Naive thymus-derived CD8-positive, alpha-beta T cell (primary cell): Measurements from ENCODE around the gene RAB34. TPM values are rescaled to one million over a fixed set of nuclear protein-coding genes. Genes with fewer than 3 reads are reported as not detected.
"Not testable (repeated sequence)": the region's sequence is repeated elsewhere in the genome, so short reads cannot be mapped to it uniquely, and the experiment has no call there.

Experiments
- ATAC-seq, 2 donors: fragments of 150-1000 bp; cut with Tn5 transposase in 1 of 2; sonication (Bioruptor Pico), chemical (Tn5 transposase) in 1 of 2; 1 replicate in 1 of 2; 2 replicates in 1 of 2; pipeline ENCODE4 v1.10.0; 2021; ENCODE audit warnings: mild to moderate bottlenecking in 2 of 2, moderate library complexity in 2 of 2
- POLR2A ChIA-PET: fragments of 350-600 bp; sonication (Branson Sonifier 250); formaldehyde crosslinking; loops from one replicate; lab custom pipeline; 2021; ENCODE audit warnings: antibody characterized with exemption; lab: Charles Lee
- DNase-seq, 10 donors: peaks; one replicate each; pipeline versions ENCODE4 v3.0.0 to v3.0.0-alpha.2; 2020 to 2022
- H3K27ac Mint-ChIP-seq, 10 donors: one replicate each; pipeline ENCODE4 v1.8.0; 2020 to 2022; ENCODE audit warnings: mild to moderate bottlenecking in 10 of 10, mixed read lengths in 10 of 10, moderate library complexity in 4 of 10, inconsistent platforms in 1 of 10
- H3K27me3 Mint-ChIP-seq, 5 donors: one replicate each; pipeline ENCODE4 v1.8.0; 2021 to 2022; ENCODE audit warnings: mixed read lengths in 5 of 5
- H3K36me3 Mint-ChIP-seq, 3 donors: one replicate each; pipeline ENCODE4 v1.8.0; 2020 to 2022; ENCODE audit warnings: mixed read lengths in 3 of 3, mild to moderate bottlenecking in 2 of 3, inconsistent platforms in 1 of 3
- H3K4me1 Mint-ChIP-seq, 4 donors: one replicate each; pipeline ENCODE4 v1.8.0; 2021 to 2022; ENCODE audit warnings: mixed read lengths in 4 of 4
- H3K4me3 Mint-ChIP-seq, 10 donors: one replicate each; pipeline ENCODE4 v1.8.0; 2020 to 2022; ENCODE audit warnings: mild to moderate bottlenecking in 10 of 10, mixed read lengths in 10 of 10, moderate library complexity in 6 of 10, inconsistent platforms in 1 of 10
- H3K9me3 Mint-ChIP-seq, 9 donors: one replicate each; pipeline ENCODE4 v1.8.0; 2020 to 2022; ENCODE audit warnings: mixed read lengths in 9 of 9, mild to moderate bottlenecking in 3 of 9, inconsistent platforms in 1 of 9, moderate library complexity in 1 of 9
- polyA plus RNA-seq, 3 donors: library from polyadenylated mRNA; unstranded; fragments of 300-500 nt; fragmentation: Illumina TruSeq; gene quantifications; one replicate each; pipeline ENCODE4 v1.2.3, GENCODE V29; 2021
- total RNA-seq, 8 experiments: library from RNA in 2 of 8; stranded (reverse) in 2 of 8; gene quantifications; one replicate each; pipeline ENCODE4 v1.2.3 and lab custom pipeline; 2021 to 2026

Gene RAB34
- total and polyA plus RNA-seq, 5 experiments from 2014 or later: 3.3 to 10.2 (median 5.7) TPM

- peak in 9 of 10 donors; percentile 41 to 79 (median 61) for DNase-seq
- Mint-ChIP-seq H3K36me3 (no peaks in the 10 kb centered on the region), H3K4me3 (peak overlapping the region; percentile 80 to 93 (median 88)), H3K27me3 (no peaks in the 10 kb centered on the region), H3K9me3 (no peaks in the 10 kb centered on the region), H3K27ac (peak overlapping the region; percentile 66 to 94 (median 90)), H3K4me1 (peaks cover 5 to 58% (median 20%) of the 10 kb centered on the region in 4 donors)
- peak; percentile 8 to 56 for ATAC-seq
- POLR2A ChIA-PET: interaction anchor here (0.6 to 15.6 kb wide), 7 partner anchors 9 to 205 kb away, joined by 3 to 365 read pairs (median 6); partner anchors contain the start of genes ERAL1, FAM222B, NEK8 and RPL23A
Observed at GRCh38 chr17:28744104-28744971, 26.7 kb upstream of the RAB34 start.

DNA sequence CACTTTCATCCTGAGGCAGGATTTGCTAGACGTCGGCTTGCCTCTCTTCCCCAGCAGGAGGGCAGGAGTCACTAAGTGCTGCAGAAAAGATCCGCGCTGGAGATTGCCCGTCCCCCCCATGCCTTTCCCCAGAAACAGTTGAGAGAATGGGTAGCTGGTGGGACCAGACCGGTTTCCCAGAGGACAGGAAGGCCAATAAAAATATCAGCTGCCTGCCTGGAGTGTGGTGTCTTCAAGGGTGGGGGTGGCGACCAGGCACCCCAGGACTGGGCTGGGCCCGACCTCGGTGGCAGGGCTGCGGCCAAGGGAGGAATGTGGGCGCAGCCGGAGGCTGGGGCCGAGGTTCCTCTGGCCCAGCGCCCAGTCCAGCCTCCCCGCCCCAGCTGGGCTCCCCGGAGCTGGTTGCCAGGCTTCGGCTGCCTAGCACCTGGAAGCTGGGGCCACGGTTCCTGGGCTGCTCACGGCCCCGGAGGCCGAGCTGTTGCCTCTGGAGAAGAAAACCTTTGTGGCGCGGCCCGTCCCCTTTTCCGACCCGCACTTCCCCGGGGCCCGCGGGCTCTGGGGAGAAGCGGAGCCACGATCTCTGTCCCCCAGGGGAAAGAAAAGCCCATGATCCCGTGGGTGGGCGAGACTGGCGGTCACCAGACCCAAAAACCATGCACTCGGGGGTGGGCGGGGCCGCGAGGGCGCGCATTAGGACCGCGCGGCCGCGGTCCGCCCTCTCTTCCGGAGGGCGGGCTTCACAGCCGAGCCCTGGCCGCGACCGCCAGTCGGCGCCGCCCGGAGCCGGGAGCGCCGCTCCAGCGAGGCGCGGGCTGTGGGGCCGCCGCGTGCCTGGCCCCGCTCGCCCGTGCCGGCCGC is 25.8 kb upstream of the RAB34 start, which contains the start of gene TRAF4:
Gene TRAF4 (plus strand): TSS at position 769 of the 861 bp plus-strand sequence. CDS start 102 bp downstream, outside the sequence.
- Mint-ChIP-seq H3K27me3 (no peaks in the 10 kb centered on the region), H3K27ac (peak within 1 kb of the TSS; percentile 66 to 94 (median 90)), H3K4me3 (peak within 1 kb of the TSS; percentile 80 to 93 (median 88)), H3K36me3 (peaks cover 0 to under 1% (median 0%) of the 10 kb centered on the region in 3 donors), H3K4me1 (peaks cover 9 to 62% (median 29%) of the 10 kb centered on the region in 4 donors), H3K9me3 (no peaks in the 10 kb centered on the region)
- POLR2A ChIA-PET: interaction anchor here (0.7 to 15.6 kb wide), 9 partner anchors 10 to 206 kb away, joined by 3 to 365 read pairs (median 5); partner anchors contain the start of genes FAM222B, NEK8, RPL23A and SDF2
- DNase-seq (peak; percentile 50 to 85 (median 74)), ATAC-seq (peak; percentile 89)

DNA sequence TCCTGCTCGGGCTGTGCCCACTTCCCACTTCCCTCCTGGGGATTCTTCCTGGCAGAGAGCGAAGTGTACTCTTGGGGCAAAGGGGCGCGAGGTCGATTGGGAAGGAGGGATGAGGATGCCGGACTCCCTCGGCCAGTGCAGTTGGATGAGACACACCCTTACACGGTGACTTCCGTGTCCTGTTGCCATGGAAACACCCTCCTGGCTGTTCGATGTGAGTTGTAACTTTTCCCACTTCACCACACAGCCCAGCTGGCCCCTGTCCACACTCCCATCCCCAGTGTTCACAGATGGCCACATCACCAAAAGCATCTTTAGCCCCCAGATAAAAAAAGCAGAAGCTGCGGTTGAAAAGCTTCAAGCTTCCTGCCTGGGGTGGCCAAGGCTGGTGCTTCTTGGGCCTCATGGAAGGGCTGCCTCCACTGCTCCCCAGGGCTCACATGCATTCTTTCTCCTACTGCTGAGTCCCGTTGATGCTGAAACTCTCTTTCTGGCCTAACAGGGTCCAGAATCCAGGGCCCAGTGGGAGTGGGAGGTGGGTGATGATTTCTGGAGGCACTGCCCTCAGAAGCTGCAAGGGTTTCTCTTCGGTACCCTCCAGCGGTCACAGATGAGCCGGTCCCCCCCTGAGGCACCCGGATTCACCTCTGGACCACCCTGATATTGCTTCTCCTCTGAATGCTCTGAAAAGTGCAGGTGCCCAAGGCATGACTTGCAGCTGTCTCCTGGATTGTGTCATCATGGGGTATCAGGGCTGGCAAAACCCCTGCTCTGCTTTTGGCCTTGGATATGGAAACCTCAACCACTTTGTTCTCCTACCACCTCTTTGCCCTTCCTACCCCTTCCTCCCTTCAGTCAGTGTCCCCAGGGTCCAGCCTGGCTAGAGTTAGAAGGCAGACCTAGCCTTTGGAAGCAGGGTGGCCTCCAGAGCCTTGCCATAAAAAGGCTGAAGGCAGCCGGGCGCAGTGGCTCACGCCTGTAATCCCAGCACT is 24.0 kb upstream of the RAB34 start:
- H3K27ac Mint-ChIP-seq: peak overlapping the region in 1 of 10 donors; percentile 40
- H3K36me3 Mint-ChIP-seq: peaks cover 0 to 2% (median 0%) of the 10 kb centered on the region in 3 donors
- ATAC-seq: no peak
- H3K4me3 Mint-ChIP-seq: peak overlapping the region in 2 of 10 donors; percentile 24 to 58
- H3K4me1 Mint-ChIP-seq: peaks cover 8 to 68% (median 34%) of the 10 kb centered on the region in 4 donors
- peak in 1 of 10 donors; percentile 57 for DNase-seq
- POLR2A ChIA-PET: interaction anchor here (0.7 to 15.6 kb wide), 3 partner anchors 8 to 22 kb away, joined by 3 to 365 read pairs (median 12); partner anchors contain the start of genes NEK8, RPL23A and TLCD1
- no peaks in the 10 kb centered on the region for H3K9me3 Mint-ChIP-seq
- no peaks in the 10 kb centered on the region for H3K27me3 Mint-ChIP-seq

DNA sequence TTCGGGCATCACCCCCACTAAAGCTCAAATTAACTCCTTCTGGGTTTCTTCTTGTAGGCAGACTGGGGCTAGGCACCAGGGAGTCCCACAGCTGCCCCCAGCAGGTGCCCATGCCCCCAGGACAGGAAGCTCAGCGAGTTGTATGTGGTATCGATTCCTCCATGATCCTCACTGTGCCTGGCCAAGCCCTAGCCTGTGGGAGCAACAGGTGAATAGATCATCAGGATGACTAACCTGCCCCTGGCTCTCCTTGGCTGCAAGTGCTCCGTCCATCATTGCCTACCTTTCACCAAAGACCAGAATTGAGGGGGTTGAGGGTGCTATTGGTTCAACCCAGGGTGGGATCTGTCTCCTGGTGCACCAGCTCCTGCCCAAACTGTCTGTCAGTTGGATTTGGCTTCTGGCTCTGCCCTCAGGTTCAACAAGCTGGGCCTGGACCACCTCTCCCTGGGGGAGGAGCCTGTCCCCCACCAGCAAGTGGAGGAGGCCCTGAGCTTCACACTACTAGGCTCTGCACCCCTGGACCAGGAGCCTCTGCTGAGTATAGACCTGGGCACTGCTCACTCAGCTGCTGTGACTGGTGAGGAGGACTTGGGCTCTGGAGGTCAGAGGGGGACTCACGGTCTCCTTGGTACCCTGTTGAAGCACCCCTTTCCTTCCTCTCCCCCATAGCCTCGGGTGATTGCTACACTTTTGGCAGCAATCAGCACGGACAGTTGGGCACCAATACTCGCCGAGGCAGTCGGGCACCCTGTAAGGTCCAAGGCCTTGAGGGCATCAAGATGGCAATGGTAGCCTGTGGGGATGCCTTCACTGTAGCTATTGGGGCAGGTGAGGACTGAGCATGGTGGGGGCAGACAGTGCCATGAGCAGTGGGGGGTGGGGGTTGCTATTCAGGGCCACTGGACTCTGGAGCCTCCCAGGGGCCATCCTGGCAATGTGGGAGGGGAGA is 23.0 kb upstream of the RAB34 start:
- Mint-ChIP-seq H3K4me3 (no peak overlapping the region), H3K4me1 (peaks cover 8 to 58% (median 27%) of the 10 kb centered on the region in 4 donors), H3K9me3 (no peaks in the 10 kb centered on the region), H3K27ac (peak overlapping the region in 1 of 10 donors; percentile 59), H3K27me3 (no peaks in the 10 kb centered on the region), H3K36me3 (peaks cover 0 to 2% (median 0%) of the 10 kb centered on the region in 3 donors)
- ATAC-seq (no peak), DNase-seq (no peak)
- POLR2A ChIA-PET: interaction anchor here (3.0 to 15.6 kb wide), 2 partner anchors 14 to 21 kb away, joined by 12 to 365 read pairs; partner anchors contain the start of genes NEK8, RPL23A and TLCD1

DNA sequence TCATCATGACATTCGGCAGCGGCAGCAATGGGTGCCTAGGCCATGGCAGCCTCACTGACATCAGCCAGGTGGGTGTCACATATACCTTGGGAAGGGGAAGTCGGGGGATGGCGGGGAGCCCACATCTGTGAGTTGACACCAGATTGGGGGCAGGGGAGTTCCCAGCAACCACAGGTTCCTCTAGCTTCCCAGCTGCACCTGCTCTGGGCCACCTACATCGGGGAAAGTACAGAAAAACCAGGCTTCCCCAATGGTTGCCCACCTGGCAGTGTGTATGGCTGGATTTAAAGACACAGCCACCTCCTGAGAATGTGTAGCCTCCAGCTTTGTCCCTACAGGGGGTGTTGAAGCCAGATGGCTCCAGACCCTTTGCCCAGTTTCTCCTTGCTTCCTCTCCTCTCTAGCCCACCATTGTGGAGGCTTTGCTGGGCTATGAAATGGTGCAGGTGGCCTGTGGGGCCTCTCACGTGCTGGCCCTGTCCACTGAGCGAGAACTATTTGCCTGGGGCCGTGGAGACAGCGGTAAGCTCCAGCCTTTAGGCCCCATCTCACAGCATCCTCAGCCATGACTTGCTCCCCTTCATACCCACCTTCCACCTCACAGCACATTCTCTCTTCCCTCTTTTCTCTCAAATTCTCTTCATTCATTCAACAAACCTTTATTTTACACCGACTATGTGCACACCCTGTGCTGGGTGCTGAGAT is 21.2 kb upstream of the RAB34 start:
- Mint-ChIP-seq H3K4me1 (peaks cover 7 to 52% (median 20%) of the 10 kb centered on the region in 4 donors), H3K9me3 (no peaks in the 10 kb centered on the region), H3K27me3 (no peaks in the 10 kb centered on the region), H3K27ac (peak overlapping the region; percentile 57 to 94 (median 85)), H3K36me3 (peaks cover 0 to 2% (median 0%) of the 10 kb centered on the region in 3 donors), H3K4me3 (peak overlapping the region in 9 of 10 donors; percentile 9 to 54 (median 37))
- POLR2A ChIA-PET: interaction anchor here (15.6 kb wide), 1 partner anchor 13 kb away, joined by 365 read pairs; the partner anchor contains the start of genes NEK8 and TLCD1
- ATAC-seq (peak; percentile 60 to 85), DNase-seq (peak in 8 of 10 donors; percentile 36 to 74 (median 46))

DNA sequence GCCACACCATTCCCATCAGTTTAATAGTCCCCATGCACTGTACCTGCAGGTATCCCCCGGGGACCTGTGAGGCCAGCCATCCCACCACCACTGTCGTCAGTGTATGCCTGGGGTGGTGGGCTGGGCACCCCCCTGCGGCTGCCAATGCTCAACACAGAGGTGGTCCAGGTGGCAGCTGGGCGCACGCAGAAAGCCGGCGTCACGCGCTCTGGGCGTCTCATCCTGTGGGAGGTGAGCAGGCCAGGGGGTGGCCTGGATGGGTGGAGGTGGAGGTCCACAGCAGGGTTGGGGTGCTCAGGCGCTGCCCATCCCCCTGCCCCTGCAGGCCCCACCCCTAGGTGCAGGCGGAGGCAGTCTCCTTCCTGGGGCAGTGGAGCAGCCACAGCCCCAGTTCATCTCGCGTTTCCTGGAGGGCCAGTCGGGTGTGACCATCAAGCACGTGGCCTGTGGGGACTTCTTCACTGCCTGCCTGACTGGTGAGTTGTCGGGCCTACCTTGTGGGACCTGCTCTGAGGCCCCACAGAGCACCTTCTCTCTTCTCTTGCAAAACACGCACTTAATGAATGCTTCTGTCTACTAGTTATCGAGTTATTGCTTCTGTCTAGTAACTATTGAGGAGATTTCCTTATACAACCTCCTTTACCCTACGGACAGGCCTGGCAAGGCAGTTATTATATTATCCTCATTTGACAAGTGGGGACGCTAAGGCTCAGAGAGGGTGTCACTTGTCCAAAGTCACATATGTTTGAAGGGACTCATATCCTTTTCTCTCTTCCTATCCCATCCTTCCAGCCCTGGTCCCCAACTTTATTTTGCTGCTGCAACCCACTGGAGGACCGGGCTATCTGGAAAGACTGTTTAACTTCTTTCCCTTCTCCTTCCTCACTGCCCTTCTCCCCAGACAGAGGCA is 20.4 kb upstream of the RAB34 start:
- no peaks in the 10 kb centered on the region for H3K9me3 Mint-ChIP-seq
- DNase-seq (peak in 1 of 10 donors; percentile 54), ATAC-seq (peak in 1 of 2 donors; percentile 34)
- H3K4me1 Mint-ChIP-seq: peaks cover 8 to 51% (median 19%) of the 10 kb centered on the region in 4 donors
- peak overlapping the region in 8 of 10 donors; percentile 9 to 54 (median 38) for H3K4me3 Mint-ChIP-seq
- no peaks in the 10 kb centered on the region for H3K27me3 Mint-ChIP-seq
- peaks cover 0 to 2% (median 0%) of the 10 kb centered on the region in 3 donors for H3K36me3 Mint-ChIP-seq
- POLR2A ChIA-PET: interaction anchor here (15.6 kb wide), 1 partner anchor 12 kb away, joined by 365 read pairs; the partner anchor contains the start of genes NEK8 and TLCD1
- peak overlapping the region; percentile 70 to 94 (median 85) for H3K27ac Mint-ChIP-seq

GRCh38 chr17:28737316-28737715 is 19.6 kb upstream of the RAB34 start:
- H3K9me3 Mint-ChIP-seq: no peaks in the 10 kb centered on the region
- H3K4me1 Mint-ChIP-seq: peaks cover 8 to 46% (median 19%) of the 10 kb centered on the region in 4 donors
- no peak overlapping the region for H3K4me3 Mint-ChIP-seq
- POLR2A ChIA-PET: no interaction called here
- ATAC-seq (no peak), DNase-seq (no peak)
- peaks cover 0 to 2% (median 0%) of the 10 kb centered on the region in 3 donors for H3K36me3 Mint-ChIP-seq
- H3K27ac Mint-ChIP-seq: no peak overlapping the region
- no peaks in the 10 kb centered on the region for H3K27me3 Mint-ChIP-seq

- H3K27me3 Mint-ChIP-seq, DNase-seq, H3K36me3 Mint-ChIP-seq, H3K27ac Mint-ChIP-seq, H3K4me3 Mint-ChIP-seq, ATAC-seq, H3K9me3 Mint-ChIP-seq: not testable (repeated sequence)
- H3K4me1 Mint-ChIP-seq: peaks cover 10 to 35% (median 19%) of the 10 kb centered on the region in 4 donors
- POLR2A ChIA-PET: interaction anchor here (1.5 kb wide), 1 partner anchor 10 kb away, joined by 4 read pairs; no protein-coding TSS in a partner anchor
Observed at GRCh38 chr17:28735913-28736769, 18.5 kb upstream of the RAB34 start.
